Smooth muscle cell (in vitro differentiated cells): ENCODE measurements around the gene RBPMS2. TPM values are rescaled to one million over a fixed set of nuclear protein-coding genes. Genes with fewer than 3 reads are reported as not detected.

ENCODE experiments used
- DNase-seq: peaks from one replicate; lab custom pipeline; 2025; ENCODE audit not compliant: unreplicated experiment; lab: John Stamatoyannopoulos, UW
- H2AFZ ChIP-seq: fragments of 200-600 bp; sonication (generic); 2 replicates; pipeline ENCODE4 v1.6.0; 2016; ENCODE audit warnings: antibody characterized with exemption, low read depth, mild to moderate bottlenecking
- H3F3A ChIP-seq: fragments of 200-600 bp; sonication (generic); 2 replicates; pipeline ENCODE4 v1.6.0; 2017; ENCODE audit warnings: antibody characterized with exemption, low read depth
- H3K27ac ChIP-seq: fragments of 200-600 bp; sonication (generic); 2 replicates; pipeline ENCODE4 v1.5.1; 2016; ENCODE audit warnings: low read depth, mild to moderate bottlenecking
- H3K27me3 ChIP-seq: fragments of 200-600 bp; sonication (generic); 2 replicates; pipeline ENCODE4 v1.6.1; 2016; ENCODE audit warnings: low read depth, mild to moderate bottlenecking
- H3K36me3 ChIP-seq: fragments of 200-600 bp; sonication (generic); 2 replicates; pipeline ENCODE4 v1.5.1; 2016; ENCODE audit warnings: low read depth
- H3K4me1 ChIP-seq: fragments of 200-600 bp; sonication (generic); 2 replicates; pipeline ENCODE4 v1.5.1; 2016; ENCODE audit warnings: low read depth
- H3K4me2 ChIP-seq: fragments of 200-600 bp; sonication (generic); 2 replicates; pipeline ENCODE4 v1.6.0; 2016; ENCODE audit warnings: mild to moderate bottlenecking
- H3K4me3 ChIP-seq: fragments of 200-600 bp; sonication (generic); 2 replicates; pipeline ENCODE4 v1.5.1; 2016; ENCODE audit warnings: mild to moderate bottlenecking
- H3K79me2 ChIP-seq: fragments of 200-600 bp; sonication (generic); 2 replicates; pipeline ENCODE4 v1.6.0; 2016; ENCODE audit warnings: low read depth, mild to moderate bottlenecking
- H3K9ac ChIP-seq: fragments of 200-600 bp; sonication (generic); 2 replicates; pipeline ENCODE4 v1.6.0; 2016; ENCODE audit warnings: low read depth
- H3K9me3 ChIP-seq: fragments of 200-600 bp; sonication (generic); replicated peaks from 2 replicates; pipeline ENCODE4 v1.5.1; 2016; ENCODE audit warnings: low read depth
- H4K20me1 ChIP-seq: fragments of 200-600 bp; sonication (generic); 2 replicates; pipeline ENCODE4 v1.6.0; 2016; ENCODE audit warnings: low read depth
- CTCF ChIP-seq: fragments of 200-600 bp; sonication (generic); IDR thresholded peaks from 2 replicates; pipeline ENCODE4 v1.5.1; 2017; ENCODE audit warnings: borderline replicate concordance, mild to moderate bottlenecking, antibody characterized with exemption; ENCODE audit not compliant: insufficient read depth, poor library complexity, severe bottlenecking
- WGBS: methylation state at CpG from one replicate; pipeline ENCODE4 v1.1.7; 2016; ENCODE audit warnings: low lambda C conversion rate; 5-methylcytosine and 5-hydroxymethylcytosine counted together
- polyA plus RNA-seq: library from polyadenylated mRNA; unstranded; fragments of >200 nt; fragmentation: Nextera tagmentation; extraction: Ambion mirVana; gene quantifications from 2 replicates; pipeline ENCODE4 v1.2.1, GENCODE V29; 2016
- total RNA-seq: library from RNA; depleted of rRNA; stranded (reverse); fragments of >200 nt; gene quantifications from 2 replicates; pipeline ENCODE4 v1.2.3, GENCODE V29; 2014

Gene RBPMS2
- total and polyA plus RNA-seq, 2 experiments from 2014 or later: 1.5 to 22.1 TPM

DNA sequence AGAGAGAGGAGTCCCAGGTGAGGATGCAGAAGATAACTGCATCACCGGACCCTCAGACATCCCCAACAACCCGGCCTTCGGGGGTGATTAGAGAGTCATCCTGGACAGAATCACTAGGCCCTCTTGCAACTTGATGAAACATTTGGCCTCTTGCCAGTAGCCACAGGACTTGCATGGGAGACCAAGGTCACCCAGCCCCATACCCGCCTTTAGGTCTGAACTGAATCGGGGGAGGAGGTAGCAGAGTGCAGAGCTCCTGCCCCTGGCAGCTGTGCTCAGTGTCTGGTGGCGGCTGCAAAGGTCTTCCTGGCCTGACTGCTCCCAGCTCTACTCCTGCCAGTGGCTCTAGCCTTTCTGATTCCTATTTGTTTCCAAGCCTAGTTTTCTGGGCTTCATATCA lies 37.7 kb upstream of the RBPMS2 start:
- Histone ChIP-seq H3F3A (no peaks in the 10 kb centered on the region), H4K20me1 (no peaks in the 10 kb centered on the region), H2AFZ (no peak overlapping the region), H3K79me2 (no peaks in the 10 kb centered on the region), H3K4me3 (no peak overlapping the region), H3K27ac (no peak overlapping the region), H3K9me3 (no peaks in the 10 kb centered on the region), H3K4me1 (peaks cover 25% of the 10 kb centered on the region), H3K36me3 (no peaks in the 10 kb centered on the region), H3K4me2 (no peak overlapping the region), H3K27me3 (no peaks in the 10 kb centered on the region), H3K9ac (no peak overlapping the region)
- WGBS: 77% methylated on average over 6 of the region's 6 CpGs
- no peak for DNase-seq
- TF ChIP-seq CTCF: no peak

GRCh38 chr15:64810497-64811326 lies 35.3 kb upstream of the RBPMS2 start:
- Histone ChIP-seq H3K9me3 (no peaks in the 10 kb centered on the region), H4K20me1 (no peaks in the 10 kb centered on the region), H3K4me2 (no peak overlapping the region), H2AFZ (no peak overlapping the region), H3K27me3 (no peaks in the 10 kb centered on the region), H3K9ac (no peak overlapping the region), H3K79me2 (no peaks in the 10 kb centered on the region), H3K36me3 (no peaks in the 10 kb centered on the region), H3K4me1 (peaks cover 38% of the 10 kb centered on the region), H3K27ac (no peak overlapping the region), H3K4me3 (no peak overlapping the region), H3F3A (no peaks in the 10 kb centered on the region)
- 52% methylated on average over 6 of the region's 6 CpGs for WGBS
- DNase-seq: no peak
- no peak for TF ChIP-seq CTCF

- H3K36me3 ChIP-seq: no peaks in the 10 kb centered on the region
- no peaks in the 10 kb centered on the region for H3F3A ChIP-seq
- no peak overlapping the region for H2AFZ ChIP-seq
- no peak overlapping the region for H3K27ac ChIP-seq
- peak; percentile 50 for DNase-seq
- no peak overlapping the region for H3K9ac ChIP-seq
- no peaks in the 10 kb centered on the region for H3K27me3 ChIP-seq
- no peaks in the 10 kb centered on the region for H3K9me3 ChIP-seq
- peak; percentile 95 for TF ChIP-seq CTCF
- 25% methylated on average over 14 of the region's 14 CpGs for WGBS
- H4K20me1 ChIP-seq: no peaks in the 10 kb centered on the region
- no peak overlapping the region for H3K4me2 ChIP-seq
- H3K4me1 ChIP-seq: peaks cover 38% of the 10 kb centered on the region
- no peaks in the 10 kb centered on the region for H3K79me2 ChIP-seq
- H3K4me3 ChIP-seq: no peak overlapping the region
Observed at GRCh38 chr15:64809649-64810496, 34.5 kb upstream of the RBPMS2 start.
